A549 treated with GW870086 at 1 μM for 4 hours (cell line): ENCODE measurements around the gene GAB1. TPM values are rescaled to one million over a fixed set of nuclear protein-coding genes. Genes with fewer than 3 reads are reported as not detected.

ENCODE experiments used
- total RNA-seq: library from RNA; stranded (reverse); fragments of 200-300 nt; extraction: Qiagen RNA extraction; gene quantifications from 5 replicates; pipeline ENCODE4 v1.2.3, GENCODE V29; 2022; ENCODE audit warnings: low read depth

Gene GAB1
- 2.0 to 2.9 TPM (median 2.3 TPM) in 5 replicates for total RNA-seq

DNA sequence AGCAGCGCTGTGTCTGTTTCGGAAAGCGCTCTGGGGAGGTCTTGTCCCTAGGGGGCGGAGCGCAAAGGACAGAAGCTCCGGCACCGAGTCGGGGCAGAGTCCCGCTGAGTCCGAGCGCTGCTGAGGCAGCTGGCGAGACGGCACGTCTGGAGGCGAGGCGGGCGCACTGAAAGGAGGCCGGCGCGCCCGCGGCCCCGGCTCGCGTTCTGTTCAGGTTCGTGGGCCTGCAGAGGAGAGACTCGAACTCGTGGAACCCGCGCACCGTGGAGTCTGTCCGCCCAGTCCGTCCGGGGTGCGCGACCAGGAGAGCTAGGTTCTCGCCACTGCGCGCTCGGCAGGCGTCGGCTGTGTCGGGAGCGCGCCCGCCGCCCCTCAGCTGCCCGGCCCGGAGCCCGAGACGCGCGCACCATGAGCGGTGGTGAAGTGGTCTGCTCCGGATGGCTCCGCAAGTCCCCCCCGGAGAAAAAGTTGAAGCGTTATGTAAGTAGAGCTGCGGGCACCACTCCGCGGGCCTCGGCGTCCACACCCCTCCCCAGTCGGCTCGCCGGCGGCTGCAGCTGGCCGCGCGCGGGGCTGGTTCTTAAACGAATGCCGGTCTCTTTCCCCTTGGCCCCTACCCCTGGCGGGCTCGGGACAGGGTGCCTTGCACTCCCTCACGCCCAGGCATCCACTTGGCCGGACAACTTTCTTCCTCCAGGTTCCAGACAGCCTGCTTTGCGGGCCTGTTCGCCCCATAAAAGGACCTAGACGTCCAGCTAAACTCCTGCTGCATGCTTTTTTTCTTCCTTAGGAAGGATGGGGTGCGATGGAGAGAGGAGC, at the start of gene GAB1:
Gene GAB1 (plus strand): TSS at position 96 of the 819 bp plus-strand sequence. CDS start 313 bp downstream, at position 409.

DNA sequence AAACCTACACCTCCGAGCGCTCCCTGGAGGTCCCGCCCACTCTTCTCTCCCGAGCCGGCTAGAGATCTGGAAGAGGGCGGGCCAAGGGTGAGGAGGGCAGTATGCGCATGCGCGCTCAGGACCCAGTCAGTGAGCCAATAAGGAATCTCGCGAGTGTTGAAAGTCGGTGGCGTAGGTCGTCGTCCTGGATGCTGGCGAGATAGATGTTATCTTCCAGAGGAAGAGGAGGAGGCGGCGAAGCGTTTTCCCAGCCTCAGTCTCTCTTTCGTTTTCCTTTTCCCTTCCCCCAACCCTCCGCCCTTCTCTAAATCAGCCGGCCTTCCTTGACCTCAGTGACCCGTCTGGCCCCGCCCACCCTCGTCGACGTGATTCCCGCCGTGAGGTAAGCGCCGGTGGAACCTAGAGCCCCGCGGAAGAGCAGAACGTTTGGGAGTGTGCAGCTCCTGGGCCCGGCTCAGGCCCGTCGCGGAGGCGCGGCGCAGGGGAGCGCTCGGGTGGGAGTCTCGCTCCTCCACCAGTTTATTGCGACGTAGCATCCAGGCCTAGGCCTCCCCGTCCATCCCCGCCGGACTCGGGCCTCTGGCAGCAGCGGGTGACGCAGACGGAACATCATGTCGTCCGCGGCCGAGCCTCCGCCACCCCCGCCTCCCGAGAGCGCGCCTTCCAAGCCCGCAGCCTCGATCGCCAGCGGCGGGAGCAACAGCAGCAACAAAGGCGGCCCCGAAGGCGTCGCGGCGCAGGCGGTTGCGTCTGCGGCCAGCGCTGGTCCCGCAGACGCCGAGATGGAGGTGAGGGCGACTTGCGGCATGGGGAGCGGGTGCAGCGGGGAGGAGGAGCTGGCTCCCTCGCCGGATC, 176.9 kb downstream of the GAB1 start, which contains the start of gene SMARCA5:
Gene SMARCA5 (plus strand): TSS at position 389 of the 855 bp plus-strand sequence. CDS start 223 bp downstream, at position 612.

Other genes with a start within 250 kb of the GAB1 start
- gene USP38, start 152.0 kb upstream of the GAB1 start, total RNA-seq = 7.7 to 10.5 TPM (median 8.9 TPM) in 5 replicates
- 15.2 to 24.4 TPM (median 20.6 TPM) in 5 replicates for gene SMARCA5, start 176.8 kb downstream of the GAB1 start, total RNA-seq